ENCODE measurements around the gene ZNHIT2.

- TF ChIP-seq CTCF (IDR thresholded peaks at IDR 0.05; ENCODE audit: insufficient read depth, low read depth, low read length) (no peak), EZH2 (IDR thresholded peaks at IDR 0.05; ENCODE audit: insufficient read depth, low read length) (no peak)
These were observed 30.3 kb downstream of the ZNHIT2 start for GRCh38 chr11:65087216-65087615.

Measured in astrocyte (in vitro differentiated cells and primary cell).